ENCODE measurements around the gene MICA. TPM values are rescaled to one million over a fixed set of nuclear protein-coding genes. Genes with fewer than 3 reads are reported as not detected.

The MICA gene
- 10 to 100 TPM; 17.4 to 33.2 (median 22.1) TPM for total RNA-seq

- Histone ChIP-seq H3K4me3 (peak within 1 kb of the TSS; percentile 79 to 89), H3K9me3 (no peaks in the 10 kb centered on the region), H3K36me3 (no peaks in the 10 kb centered on the region), H3K27me3 (no peaks in the 10 kb centered on the region), H3K4me1 (peaks cover 4 to 79% (median 35%) of the 10 kb centered on the region in 3 donors), H3K27ac (peak within 1 kb of the TSS; percentile 95 to 100 (median 98))
- peak; percentile 86 for ATAC-seq
- TF ChIP-seq, protein P1, sequence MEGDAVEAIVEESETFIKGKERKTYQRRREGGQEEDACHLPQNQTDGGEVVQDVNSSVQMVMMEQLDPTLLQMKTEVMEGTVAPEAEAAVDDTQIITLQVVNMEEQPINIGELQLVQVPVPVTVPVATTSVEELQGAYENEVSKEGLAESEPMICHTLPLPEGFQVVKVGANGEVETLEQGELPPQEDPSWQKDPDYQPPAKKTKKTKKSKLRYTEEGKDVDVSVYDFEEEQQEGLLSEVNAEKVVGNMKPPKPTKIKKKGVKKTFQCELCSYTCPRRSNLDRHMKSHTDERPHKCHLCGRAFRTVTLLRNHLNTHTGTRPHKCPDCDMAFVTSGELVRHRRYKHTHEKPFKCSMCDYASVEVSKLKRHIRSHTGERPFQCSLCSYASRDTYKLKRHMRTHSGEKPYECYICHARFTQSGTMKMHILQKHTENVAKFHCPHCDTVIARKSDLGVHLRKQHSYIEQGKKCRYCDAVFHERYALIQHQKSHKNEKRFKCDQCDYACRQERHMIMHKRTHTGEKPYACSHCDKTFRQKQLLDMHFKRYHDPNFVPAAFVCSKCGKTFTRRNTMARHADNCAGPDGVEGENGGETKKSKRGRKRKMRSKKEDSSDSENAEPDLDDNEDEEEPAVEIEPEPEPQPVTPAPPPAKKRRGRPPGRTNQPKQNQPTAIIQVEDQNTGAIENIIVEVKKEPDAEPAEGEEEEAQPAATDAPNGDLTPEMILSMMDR (IDR thresholded peaks at IDR 0.05), result peak in 2 of 4 experiments; percentile 14 to 38
- TF ChIP-seq POLR2AphosphoS5 (IDR thresholded peaks at IDR 0.05) (peak; percentile 80), POLR2A (IDR thresholded peaks at IDR 0.05) (peak; percentile 44 to 47), EP300 (IDR thresholded peaks at IDR 0.05) (no peak)
- 0 to 1% methylated on average over 9 to 12 of the region's 58 CpGs for WGBS, 2 donors (ENCODE audit: low coverage in 1 of 2)
These were observed at the start of gene MICA for GRCh38 chr6:31403283-31404060. TSS of gene MICA (plus strand) at chr6:31403595. CDS start at chr6:31403633, 38 bp downstream.

- no peak for ATAC-seq
- Histone ChIP-seq H3K4me1 (peaks cover 0 to 20% (median 5%) of the 10 kb centered on the region in 3 donors), H3K36me3 (peaks cover 0 to 22% of the 10 kb centered on the region in 2 donors), H3K4me3 (peak overlapping the region in 1 of 2 donors; percentile 66), H3K27me3 (no peaks in the 10 kb centered on the region), H3K27ac (no peak overlapping the region), H3K9me3 (no peaks in the 10 kb centered on the region)
- TF ChIP-seq, protein P1 (IDR thresholded peaks at IDR 0.05), result no peak
- no peak for TF ChIP-seq EP300 (IDR thresholded peaks at IDR 0.05)
- TF ChIP-seq POLR2AphosphoS5 (IDR thresholded peaks at IDR 0.05), result no peak
- TF ChIP-seq POLR2A (IDR thresholded peaks at IDR 0.05), result no peak
- WGBS, 2 donors (ENCODE audit: low coverage in 1 of 2), result 63 to 69% methylated on average over 4 to 5 of the region's 11 CpGs
These were observed 49.1 kb upstream of the MICA start for GRCh38 chr6:31354158-31354863.

DNA sequence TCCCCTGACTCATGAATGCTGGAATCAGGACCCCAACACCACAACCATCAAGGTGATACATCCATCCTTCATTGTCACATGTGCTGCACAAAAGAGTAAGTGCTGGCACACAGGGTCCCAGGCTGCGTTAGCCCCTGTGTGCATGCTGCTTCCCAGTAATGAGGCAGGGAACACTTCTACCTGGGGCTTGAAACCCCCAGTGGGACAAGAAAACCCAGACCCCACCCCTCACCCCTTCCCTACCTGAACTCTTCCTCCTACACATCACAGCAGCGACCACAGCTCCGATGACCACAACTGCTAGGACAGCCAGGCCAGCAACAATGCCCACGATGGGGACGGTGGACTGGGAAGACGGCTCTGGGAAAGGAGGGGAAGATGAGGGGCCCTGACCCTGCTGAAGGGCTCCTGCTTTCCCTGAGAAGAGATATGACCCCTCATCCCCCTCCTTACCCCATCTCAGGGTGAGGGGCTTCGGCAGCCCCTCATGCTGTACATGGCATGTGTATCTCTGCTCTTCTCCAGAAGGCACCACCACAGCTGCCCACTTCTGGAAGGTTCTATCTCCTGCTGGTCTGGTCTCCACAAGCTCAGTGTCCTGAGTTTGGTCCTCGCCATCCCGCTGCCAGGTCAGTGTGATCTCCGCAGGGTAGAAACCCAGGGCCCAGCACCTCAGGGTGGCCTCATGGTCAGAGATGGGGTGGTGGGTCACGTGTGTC, 48.4 kb upstream of the MICA start:
- 80% methylated on average over 1 of the region's 11 CpGs; no CpG with 5 or more reads in 1 of the 2 donors for WGBS, 2 donors (ENCODE audit: low coverage in 1 of 2)
- peak overlapping the region in 1 of 4 donors; percentile 82 for H3K27ac ChIP-seq
- H3K27me3 ChIP-seq, result no peaks in the 10 kb centered on the region
- H3K9me3 ChIP-seq, result no peaks in the 10 kb centered on the region
- peaks cover 0 to 22% of the 10 kb centered on the region in 2 donors for H3K36me3 ChIP-seq
- ATAC-seq, result no peak
- H3K4me3 ChIP-seq, result peak overlapping the region in 1 of 2 donors; percentile 66
- H3K4me1 ChIP-seq, result peaks cover 0 to 20% (median 5%) of the 10 kb centered on the region in 3 donors
- TF ChIP-seq, protein P1 (IDR thresholded peaks at IDR 0.05), result no peak
- no peak for TF ChIP-seq POLR2A (IDR thresholded peaks at IDR 0.05)
- TF ChIP-seq POLR2AphosphoS5 (IDR thresholded peaks at IDR 0.05), result no peak
- no peak for TF ChIP-seq EP300 (IDR thresholded peaks at IDR 0.05)

- TF ChIP-seq EP300 (IDR thresholded peaks at IDR 0.05) (no peak), POLR2A (IDR thresholded peaks at IDR 0.05) (no peak), POLR2AphosphoS5 (IDR thresholded peaks at IDR 0.05) (no peak)
- TF ChIP-seq, protein P1 (IDR thresholded peaks at IDR 0.05), result no peak
- Histone ChIP-seq H3K27me3 (no peaks in the 10 kb centered on the region), H3K9me3 (no peaks in the 10 kb centered on the region), H3K36me3 (peaks cover 0 to 22% of the 10 kb centered on the region in 2 donors), H3K4me3 (peak overlapping the region; percentile 58 to 66), H3K4me1 (peaks cover 0 to 20% (median 5%) of the 10 kb centered on the region in 3 donors), H3K27ac (peak overlapping the region in 1 of 4 donors; percentile 82)
- ATAC-seq, result no peak
- WGBS, 2 donors (ENCODE audit: low coverage in 1 of 2), result 70% methylated on average over 3 of the region's 5 CpGs; no CpG with 5 or more reads in 1 of the 2 donors
These were observed 47.8 kb upstream of the MICA start for GRCh38 chr6:31355583-31355948.

Data from gastroesophageal sphincter (tissue), 4 donors.